GM21737 (cell line): ENCODE measurements around the gene OPN1MW.
A peak's percentile ranks its signal among the peaks of the same experiment; 100 is the strongest.
"Not testable (repeated sequence)": the region's sequence is repeated elsewhere in the genome, so short reads cannot be mapped to it uniquely, and the experiment has no call there.

Experiments used
- ATAC-seq: cut with Tn5 transposase; IDR thresholded peaks from one replicate; pipeline ENCODE4 v1.9.1; 2021; ENCODE audit warnings: mild to moderate bottlenecking, moderate library complexity; ENCODE audit not compliant: unreplicated experiment

The OPN1MW gene

DNA sequence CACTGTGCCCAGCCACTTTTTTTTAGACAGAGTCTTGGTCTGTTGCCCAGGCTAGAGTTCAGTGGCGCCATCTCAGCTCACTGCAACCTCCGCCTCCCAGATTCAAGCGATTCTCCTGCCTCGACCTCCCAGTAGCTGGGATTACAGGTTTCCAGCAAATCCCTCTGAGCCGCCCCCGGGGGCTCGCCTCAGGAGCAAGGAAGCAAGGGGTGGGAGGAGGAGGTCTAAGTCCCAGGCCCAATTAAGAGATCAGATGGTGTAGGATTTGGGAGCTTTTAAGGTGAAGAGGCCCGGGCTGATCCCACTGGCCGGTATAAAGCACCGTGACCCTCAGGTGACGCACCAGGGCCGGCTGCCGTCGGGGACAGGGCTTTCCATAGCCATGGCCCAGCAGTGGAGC, at the start of gene OPN1MW:
TSS of gene OPN1MW (plus strand) at position 301 of the 400 bp plus-strand sequence. CDS start at position 383, 82 bp downstream.
- not testable (repeated sequence) for ATAC-seq

- ATAC-seq, result no peak
These were observed 46.8 kb upstream of the OPN1MW start for GRCh38 chrX:154135458-154136229.

GRCh38 chrX:154136627-154137161, 45.7 kb upstream of the OPN1MW start:
- no peak for ATAC-seq

GRCh38 chrX:154138857-154139256, 43.5 kb upstream of the OPN1MW start:
- no peak for ATAC-seq

DNA sequence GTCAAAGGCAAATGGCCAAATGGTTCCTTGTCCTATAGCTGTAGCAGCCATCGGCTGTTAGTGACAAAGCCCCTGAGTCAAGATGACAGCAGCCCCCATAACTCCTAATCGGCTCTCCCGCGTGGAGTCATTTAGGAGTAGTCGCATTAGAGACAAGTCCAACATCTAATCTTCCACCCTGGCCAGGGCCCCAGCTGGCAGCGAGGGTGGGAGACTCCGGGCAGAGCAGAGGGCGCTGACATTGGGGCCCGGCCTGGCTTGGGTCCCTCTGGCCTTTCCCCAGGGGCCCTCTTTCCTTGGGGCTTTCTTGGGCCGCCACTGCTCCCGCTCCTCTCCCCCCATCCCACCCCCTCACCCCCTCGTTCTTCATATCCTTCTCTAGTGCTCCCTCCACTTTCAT, 42.2 kb upstream of the OPN1MW start:
- no peak for ATAC-seq

DNA sequence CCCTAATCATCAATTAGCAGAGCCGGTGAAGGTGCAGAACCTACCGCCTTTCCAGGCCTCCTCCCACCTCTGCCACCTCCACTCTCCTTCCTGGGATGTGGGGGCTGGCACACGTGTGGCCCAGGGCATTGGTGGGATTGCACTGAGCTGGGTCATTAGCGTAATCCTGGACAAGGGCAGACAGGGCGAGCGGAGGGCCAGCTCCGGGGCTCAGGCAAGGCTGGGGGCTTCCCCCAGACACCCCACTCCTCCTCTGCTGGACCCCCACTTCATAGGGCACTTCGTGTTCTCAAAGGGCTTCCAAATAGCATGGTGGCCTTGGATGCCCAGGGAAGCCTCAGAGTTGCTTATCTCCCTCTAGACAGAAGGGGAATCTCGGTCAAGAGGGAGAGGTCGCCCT, 41.7 kb upstream of the OPN1MW start:
- ATAC-seq, result no peak

DNA sequence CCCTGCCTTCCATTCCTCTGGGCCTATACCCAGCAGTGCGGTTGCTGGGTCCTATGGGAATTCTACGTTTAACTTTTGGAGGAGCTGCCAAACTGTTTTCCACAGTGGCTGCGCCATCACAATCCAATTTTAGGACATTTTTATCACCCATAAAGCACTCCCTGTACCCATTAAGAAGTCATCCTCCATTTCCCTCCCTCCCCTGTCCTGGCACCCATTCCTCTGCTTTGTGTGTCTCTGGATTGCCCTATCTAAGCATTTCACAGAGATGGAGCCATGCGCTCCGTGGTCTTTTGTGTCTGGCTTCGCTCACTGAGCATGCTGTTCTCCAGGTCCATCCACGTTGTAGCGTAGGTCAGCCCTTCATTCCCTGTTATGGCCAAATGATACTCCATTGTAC, 40.0 kb upstream of the OPN1MW start:
- ATAC-seq, result no peak

GRCh38 chrX:154142950-154143745, 39.2 kb upstream of the OPN1MW start:
- no peak for ATAC-seq

- not testable (repeated sequence) for ATAC-seq
These were observed 38.4 kb upstream of the OPN1MW start, which contains the start of gene OPN1LW for GRCh38 chrX:154144010-154144409. Gene OPN1LW (plus strand): TSS chrX:154144243. CDS start chrX:154144284, 41 bp downstream.

- not testable (repeated sequence) for ATAC-seq
These were observed 31.4 kb upstream of the OPN1MW start for GRCh38 chrX:154151030-154151429.

DNA sequence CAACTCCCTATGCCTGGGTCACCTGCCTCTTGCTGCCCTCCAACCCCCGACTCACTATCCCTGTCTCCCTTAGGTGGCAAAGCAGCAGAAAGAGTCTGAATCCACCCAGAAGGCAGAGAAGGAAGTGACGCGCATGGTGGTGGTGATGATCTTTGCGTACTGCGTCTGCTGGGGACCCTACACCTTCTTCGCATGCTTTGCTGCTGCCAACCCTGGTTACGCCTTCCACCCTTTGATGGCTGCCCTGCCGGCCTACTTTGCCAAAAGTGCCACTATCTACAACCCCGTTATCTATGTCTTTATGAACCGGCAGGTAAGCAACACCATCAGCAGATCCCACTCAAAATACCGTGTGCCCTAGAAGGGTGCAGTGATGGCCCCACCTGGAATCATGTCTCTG, 26.2 kb upstream of the OPN1MW start:
- not testable (repeated sequence) for ATAC-seq

GRCh38 chrX:154157207-154157606, 25.2 kb upstream of the OPN1MW start:
- ATAC-seq, result not testable (repeated sequence)

- not testable (repeated sequence) for ATAC-seq
These were observed 23.1 kb upstream of the OPN1MW start for GRCh38 chrX:154159345-154159744.

DNA sequence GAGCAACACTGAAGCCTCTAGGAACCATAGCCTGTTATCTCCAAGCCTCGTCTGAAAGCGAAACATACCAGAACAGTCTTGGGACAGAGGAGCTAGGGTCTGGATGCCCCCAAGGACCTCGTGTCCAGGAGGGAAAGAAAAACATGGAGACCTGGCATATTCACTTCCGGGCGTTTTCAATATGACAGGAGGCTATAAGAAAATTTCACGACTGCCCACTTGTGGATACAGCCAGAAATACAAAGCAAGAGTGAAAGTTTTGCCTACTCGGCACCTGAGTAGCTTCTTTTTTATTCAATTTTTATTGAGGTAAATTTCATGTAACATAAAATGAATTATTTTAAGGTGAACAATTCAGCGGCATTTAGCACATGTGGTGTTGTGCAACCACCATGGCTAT, 17.5 kb upstream of the OPN1MW start:
- not testable (repeated sequence) for ATAC-seq

- not testable (repeated sequence) for ATAC-seq
These were observed 14.0 kb upstream of the OPN1MW start for GRCh38 chrX:154168384-154168783.

DNA sequence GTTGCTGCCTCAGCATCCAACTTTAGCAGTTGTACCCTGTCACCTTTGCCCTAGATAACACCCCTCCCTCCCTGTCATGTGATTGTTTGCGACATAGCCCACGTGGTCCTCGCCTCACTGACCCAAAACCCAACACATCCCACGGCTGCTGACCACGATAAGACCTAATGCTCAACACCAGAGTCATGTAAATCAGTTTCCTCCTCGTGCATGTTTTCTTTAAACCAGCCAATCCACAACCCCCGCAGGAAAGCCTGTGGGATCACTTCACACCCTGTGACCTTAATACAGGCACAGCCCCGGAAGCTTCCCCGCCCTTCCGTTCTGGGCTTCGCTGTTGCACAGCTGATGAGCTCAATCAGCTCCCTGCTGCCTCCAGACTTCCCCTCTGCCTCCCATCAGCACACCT, 9.9 kb upstream of the OPN1MW start:
- peak; percentile 82 for ATAC-seq

GRCh38 chrX:154174356-154174755, 8.0 kb upstream of the OPN1MW start:
- ATAC-seq, result not testable (repeated sequence)

DNA sequence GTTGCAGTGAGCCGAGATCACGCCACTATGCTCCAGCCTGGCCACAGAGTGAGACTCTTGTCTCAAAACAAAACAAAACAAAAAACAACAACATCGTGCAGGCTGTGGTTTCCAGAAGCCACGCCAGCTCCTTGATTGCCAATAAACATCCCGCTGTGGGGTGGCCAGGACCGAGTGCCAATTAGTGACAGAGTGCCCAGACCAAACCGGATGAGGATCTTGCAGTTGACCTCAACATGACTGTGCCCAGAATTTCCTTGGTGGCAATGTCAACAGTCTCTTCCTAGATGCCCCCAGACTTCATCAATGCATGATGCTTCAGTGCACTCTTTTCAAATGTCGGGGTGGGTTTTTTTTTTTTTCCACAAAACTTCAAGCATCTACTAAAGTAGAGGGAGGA, 1.4 kb downstream of the OPN1MW start:
- ATAC-seq, result not testable (repeated sequence)

DNA sequence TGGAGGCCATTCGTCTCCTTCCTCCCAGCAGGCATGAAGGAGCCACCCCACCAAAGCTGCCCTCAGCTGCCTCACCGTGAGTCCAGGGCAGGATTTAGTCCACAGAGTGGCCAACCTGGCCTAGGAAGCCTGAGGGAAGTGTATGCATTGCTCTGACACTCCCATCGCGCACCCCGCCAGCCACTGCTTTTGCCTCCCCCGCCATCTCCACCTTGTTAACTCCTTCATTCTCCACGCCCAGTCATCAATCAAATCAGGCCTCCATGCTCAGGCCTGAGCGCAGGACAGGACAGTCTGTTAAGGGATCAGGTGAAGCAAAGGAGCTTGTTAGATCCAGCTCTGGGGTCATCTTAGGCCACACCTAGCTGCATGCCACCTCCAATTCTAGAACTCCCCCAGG, 10.4 kb downstream of the OPN1MW start:
- ATAC-seq, result not testable (repeated sequence)

GRCh38 chrX:154194316-154194715, 11.9 kb downstream of the OPN1MW start:
- not testable (repeated sequence) for ATAC-seq

- ATAC-seq, result not testable (repeated sequence)
These were observed 14.1 kb downstream of the OPN1MW start for GRCh38 chrX:154196466-154196865.
